ENCODE measurements around the gene MYH11. TPM values are rescaled to one million over a fixed set of nuclear protein-coding genes. Genes with fewer than 3 reads are reported as not detected.

MYH11 gene
- total and polyA plus RNA-seq, 10 of the 15 experiments (the other 5 are each of a cell fraction or from before 2014, with no cell fraction given), result 0.01 to 1.9 (median 0.13) TPM; not detected in 1

DNA sequence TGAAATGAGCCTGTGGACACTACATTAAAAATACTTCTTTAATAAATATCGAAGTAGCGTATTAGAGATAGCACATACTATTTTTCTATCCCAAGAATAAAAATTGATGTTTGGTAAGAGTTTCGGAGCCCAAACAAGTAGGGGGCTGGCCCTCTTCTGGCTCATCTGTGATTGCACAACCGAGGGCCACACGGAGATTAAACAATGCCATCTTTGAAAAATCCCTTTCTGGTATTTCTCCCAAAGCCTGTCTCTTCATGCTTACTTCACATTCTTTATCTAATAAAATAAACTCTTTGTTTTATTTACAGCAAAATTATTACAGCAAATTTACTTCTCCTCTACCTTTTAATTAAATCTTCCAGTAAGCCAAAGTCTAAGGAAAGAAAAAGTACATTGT, 9.6 kb upstream of the MYH11 start (continued):
- TF ChIP-seq, protein P1, sequence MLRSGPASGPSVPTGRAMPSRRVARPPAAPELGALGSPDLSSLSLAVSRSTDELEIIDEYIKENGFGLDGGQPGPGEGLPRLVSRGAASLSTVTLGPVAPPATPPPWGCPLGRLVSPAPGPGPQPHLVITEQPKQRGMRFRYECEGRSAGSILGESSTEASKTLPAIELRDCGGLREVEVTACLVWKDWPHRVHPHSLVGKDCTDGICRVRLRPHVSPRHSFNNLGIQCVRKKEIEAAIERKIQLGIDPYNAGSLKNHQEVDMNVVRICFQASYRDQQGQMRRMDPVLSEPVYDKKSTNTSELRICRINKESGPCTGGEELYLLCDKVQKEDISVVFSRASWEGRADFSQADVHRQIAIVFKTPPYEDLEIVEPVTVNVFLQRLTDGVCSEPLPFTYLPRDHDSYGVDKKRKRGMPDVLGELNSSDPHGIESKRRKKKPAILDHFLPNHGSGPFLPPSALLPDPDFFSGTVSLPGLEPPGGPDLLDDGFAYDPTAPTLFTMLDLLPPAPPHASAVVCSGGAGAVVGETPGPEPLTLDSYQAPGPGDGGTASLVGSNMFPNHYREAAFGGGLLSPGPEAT (IDR thresholded peaks at IDR 0.05; ENCODE audit: low read depth), result no peak
- TF ChIP-seq SIN3A (IDR thresholded peaks at IDR 0.05; ENCODE audit: low read depth, low read length) (no peak), EGR1 (IDR thresholded peaks at IDR 0.05; ENCODE audit: borderline replicate concordance in 1 of 2, low read depth in 2 of 2, low read length in 2 of 2) (no peak), DPF2 (IDR thresholded peaks at IDR 0.05) (no peak), SREBF2 (IDR thresholded peaks at IDR 0.05; ENCODE audit: low read length) (no peak), HDAC6 (IDR thresholded peaks at IDR 0.05; ENCODE audit: unreplicated experiment) (no peak), RAD21 (IDR thresholded peaks at IDR 0.05; ENCODE audit: insufficient read depth, low read depth, low read length) (no peak), CBX5 (IDR thresholded peaks at IDR 0.05; ENCODE audit: low read depth) (no peak), ZNF217 (IDR thresholded peaks at IDR 0.05) (no peak)
- TF ChIP-seq, protein P2, sequence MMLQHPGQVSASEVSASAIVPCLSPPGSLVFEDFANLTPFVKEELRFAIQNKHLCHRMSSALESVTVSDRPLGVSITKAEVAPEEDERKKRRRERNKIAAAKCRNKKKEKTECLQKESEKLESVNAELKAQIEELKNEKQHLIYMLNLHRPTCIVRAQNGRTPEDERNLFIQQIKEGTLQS (IDR thresholded peaks at IDR 0.05; ENCODE audit: borderline replicate concordance, extremely low read depth, low read depth, low read length), result no peak
- TF ChIP-seq, protein P3, sequence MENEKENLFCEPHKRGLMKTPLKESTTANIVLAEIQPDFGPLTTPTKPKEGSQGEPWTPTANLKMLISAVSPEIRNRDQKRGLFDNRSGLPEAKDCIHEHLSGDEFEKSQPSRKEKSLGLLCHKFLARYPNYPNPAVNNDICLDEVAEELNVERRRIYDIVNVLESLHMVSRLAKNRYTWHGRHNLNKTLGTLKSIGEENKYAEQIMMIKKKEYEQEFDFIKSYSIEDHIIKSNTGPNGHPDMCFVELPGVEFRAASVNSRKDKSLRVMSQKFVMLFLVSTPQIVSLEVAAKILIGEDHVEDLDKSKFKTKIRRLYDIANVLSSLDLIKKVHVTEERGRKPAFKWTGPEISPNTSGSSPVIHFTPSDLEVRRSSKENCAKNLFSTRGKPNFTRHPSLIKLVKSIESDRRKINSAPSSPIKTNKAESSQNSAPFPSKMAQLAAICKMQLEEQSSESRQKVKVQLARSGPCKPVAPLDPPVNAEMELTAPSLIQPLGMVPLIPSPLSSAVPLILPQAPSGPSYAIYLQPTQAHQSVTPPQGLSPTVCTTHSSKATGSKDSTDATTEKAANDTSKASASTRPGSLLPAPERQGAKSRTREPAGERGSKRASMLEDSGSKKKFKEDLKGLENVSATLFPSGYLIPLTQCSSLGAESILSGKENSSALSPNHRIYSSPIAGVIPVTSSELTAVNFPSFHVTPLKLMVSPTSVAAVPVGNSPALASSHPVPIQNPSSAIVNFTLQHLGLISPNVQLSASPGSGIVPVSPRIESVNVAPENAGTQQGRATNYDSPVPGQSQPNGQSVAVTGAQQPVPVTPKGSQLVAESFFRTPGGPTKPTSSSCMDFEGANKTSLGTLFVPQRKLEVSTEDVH (IDR thresholded peaks at IDR 0.05; ENCODE audit: low read depth, partially characterized antibody), result no peak
